Islet of Langerhans (tissue), 1 donor: ENCODE results near the gene ATG5.
"Not testable (repeated sequence)": the region's sequence is repeated elsewhere in the genome, so short reads cannot be mapped to it uniquely, and the experiment has no call there.

Experiments used
- FAIRE-seq: peaks from one replicate; lab custom pipeline; 2011; peaks lifted over from hg19 to GRCh38; lab: Jason Lieb, UNC

Gene ATG5

GRCh38 chr6:106309766-106310373, 15.7 kb downstream of the ATG5 start:
- FAIRE-seq, result peak; percentile 68

- FAIRE-seq, result no peak
These were observed 16.6 kb downstream of the ATG5 start for GRCh38 chr6:106308985-106309384.

DNA sequence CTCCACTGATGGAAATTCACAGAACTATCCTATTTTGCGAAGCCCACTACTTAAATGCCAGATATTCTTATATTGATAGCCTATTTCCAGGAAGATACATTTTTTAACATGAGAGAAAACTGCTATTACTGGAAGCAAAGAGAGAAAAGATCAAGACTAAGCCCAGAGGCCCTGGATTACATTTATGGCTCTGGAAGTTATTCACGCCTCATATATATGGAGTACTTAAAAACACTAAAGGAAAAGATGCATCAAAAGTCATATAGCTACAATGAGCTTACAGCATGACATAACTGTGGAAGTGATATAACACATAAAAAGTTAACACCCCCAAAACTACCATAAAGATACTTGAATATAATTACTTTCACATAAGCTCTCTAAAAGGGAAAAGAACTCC, 19.8 kb downstream of the ATG5 start:
- FAIRE-seq, result no peak

DNA sequence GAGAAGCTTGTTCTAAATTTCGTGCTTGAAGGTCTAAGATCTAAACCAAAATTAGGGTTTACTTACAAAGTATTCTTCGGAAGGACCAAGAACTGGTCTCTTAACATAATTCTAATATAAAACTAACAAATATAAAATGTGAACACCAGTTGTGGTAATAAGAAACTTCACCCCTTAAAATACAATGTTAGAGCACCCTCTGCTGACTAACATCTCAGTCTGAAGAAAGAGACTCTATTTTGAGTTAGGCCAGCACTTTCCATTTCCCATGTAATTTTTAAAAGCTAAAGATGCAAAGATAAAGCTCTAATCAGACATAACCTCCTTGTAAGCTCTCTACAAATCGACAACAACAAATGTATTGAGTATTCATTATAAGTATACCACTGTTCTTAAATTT, 24.6 kb downstream of the ATG5 start:
- FAIRE-seq, result peak; percentile 98

- peak; percentile 97 for FAIRE-seq
These were observed 25.4 kb downstream of the ATG5 start for GRCh38 chr6:106300020-106300780.

DNA sequence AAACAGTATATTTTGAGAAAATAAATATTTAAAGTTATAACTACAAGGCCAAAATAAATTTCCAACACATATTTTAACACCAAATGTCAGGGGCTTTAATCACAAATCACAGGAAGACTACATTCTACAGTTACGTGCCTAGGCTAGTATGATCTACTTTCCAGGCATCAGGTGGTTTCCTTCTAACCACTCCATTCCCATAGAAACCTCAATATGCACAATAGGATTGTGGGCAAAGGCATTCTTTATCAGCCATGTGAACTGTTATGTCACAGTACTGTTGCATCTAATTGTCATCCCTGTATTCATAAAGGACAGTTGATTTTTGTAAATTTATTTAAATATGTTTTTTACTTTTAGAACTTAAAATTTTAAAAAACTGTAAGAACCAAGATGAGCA, 32.4 kb downstream of the ATG5 start:
- FAIRE-seq, result no peak

DNA sequence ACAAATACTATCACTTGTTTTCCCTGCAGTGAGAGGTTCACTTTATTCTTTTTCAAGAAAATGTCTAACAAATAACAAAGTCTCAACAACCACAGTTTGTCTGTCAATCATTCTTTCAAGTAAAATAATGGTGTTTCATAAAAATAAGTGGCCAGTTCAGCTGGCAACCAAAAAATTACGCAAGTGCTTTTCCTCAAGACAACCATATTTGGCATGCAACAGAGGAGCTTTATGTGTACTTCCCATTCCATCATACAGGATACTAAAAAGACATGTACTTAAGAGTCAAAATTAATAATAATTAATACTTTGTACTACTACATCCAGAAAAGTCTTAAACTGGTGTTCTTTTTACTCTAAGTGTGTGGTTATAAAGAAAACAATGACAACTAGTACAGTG, 34.6 kb downstream of the ATG5 start:
- no peak for FAIRE-seq

- no peak for FAIRE-seq
These were observed 35.5 kb downstream of the ATG5 start for GRCh38 chr6:106290032-106290431.

DNA sequence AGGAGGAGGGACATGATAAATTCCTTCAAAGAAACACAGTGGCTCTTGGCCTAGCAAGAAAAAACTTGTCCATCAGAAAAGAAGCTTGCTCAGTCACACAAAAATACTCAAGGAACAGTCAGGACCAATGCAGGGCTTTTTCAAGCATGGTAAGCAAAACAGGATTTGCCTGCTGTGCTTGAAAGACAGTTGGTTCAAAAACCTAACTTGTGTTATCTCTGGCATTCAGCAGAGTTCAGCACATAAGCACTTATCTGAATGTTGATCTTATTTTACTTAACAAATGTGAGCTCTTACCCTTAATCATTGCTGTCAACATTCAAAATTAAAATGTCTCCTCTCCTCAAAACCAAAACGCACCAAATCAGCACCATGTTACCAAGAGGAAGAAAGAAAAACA, 38.3 kb downstream of the ATG5 start:
- no peak for FAIRE-seq

DNA sequence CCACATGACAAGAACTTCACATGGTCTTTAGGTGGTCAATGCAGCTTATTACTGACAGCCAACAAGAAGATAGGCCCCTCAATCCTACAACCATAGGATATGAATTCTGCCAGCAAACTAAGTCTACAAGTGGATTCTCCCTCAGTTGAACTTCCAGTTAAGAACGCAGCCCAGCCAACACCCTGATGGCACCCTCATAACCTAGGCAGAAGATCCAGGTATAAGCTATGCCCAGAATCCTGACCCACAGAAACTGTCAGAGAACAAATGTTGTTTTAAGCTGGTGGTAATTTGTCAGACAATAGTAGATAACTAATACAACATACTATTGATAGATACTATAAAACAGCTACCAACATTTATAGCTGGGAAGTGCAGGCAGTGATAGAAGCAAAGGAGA, 38.8 kb downstream of the ATG5 start:
- FAIRE-seq, result no peak

- FAIRE-seq, result no peak
These were observed 42.1 kb downstream of the ATG5 start for GRCh38 chr6:106283481-106283880.

- FAIRE-seq, result no peak
These were observed 43.9 kb downstream of the ATG5 start for GRCh38 chr6:106281661-106282060.

DNA sequence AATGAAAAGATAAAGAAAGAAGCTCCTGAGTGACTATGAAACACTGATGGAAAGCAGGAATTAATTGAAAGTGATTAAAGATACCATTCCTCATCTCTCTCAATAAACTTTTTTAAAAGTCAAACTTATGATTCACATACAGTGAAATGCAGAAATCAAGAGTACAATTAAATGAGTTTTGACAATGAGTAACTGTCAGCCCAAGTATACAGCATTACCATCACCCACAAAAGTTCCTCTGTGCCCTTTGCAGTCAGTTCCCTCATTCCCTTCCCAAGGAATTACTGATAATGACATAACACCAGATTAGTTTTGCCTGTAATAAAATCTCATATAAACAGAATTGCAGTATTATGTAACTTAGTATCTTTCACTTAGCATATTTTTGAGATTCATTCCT, 44.5 kb downstream of the ATG5 start:
- no peak for FAIRE-seq

DNA sequence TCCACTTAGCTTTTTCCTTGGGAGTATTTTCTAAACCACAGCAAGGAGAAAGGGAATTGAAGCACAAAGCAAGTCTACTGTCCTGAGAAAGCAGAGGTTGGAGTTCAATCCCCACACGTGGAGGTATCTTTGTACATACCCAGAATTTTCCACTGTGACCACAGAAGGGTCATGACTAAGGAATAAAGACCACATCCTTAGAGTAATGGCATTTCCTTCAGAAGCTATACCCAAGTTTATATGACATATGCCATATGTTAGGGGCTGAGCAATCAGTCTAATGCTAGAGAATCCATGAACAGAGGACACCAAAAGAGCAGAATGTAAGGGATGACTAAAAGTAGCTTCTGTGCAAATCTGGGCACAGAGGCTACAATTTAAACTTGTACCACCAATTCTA, 46.4 kb downstream of the ATG5 start:
- FAIRE-seq, result no peak

DNA sequence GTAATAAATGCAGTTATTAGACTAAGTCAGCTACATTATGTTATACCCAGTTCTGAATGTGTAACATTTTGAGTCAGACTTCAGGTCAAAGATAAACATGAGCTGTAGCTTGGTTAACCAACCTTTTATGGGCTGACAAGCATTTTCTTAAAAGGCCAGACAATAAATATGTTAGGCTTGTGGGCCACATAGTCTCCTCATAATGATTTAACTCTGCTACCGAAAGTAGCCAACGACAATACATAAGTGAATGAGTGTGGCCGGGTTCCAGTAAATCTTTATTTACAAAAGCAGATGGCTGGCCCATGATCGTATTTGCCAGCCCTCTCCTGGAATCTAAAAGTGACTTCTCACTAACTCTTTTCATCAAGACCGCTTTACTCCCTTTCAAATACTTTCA, 49.9 kb downstream of the ATG5 start:
- FAIRE-seq, result peak; percentile 30

DNA sequence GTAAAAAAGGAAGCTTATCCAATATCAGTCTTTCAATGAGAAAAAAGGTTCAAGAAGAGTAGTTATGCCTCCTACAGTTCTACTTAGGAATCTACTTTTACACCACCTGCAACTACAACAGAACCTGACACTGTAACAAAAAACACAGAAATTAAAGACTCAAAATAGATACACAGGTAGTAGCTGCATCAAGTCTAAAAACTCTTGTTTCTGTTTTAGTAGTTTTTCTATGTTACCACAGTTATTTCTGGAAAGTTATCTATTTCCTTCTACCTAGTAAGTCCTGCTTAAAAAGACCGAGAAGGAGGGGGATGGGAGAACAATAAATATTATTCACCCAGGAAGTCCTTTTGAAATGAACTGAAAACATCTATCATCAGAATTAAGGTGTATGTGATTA, 52.5 kb downstream of the ATG5 start:
- no peak for FAIRE-seq

DNA sequence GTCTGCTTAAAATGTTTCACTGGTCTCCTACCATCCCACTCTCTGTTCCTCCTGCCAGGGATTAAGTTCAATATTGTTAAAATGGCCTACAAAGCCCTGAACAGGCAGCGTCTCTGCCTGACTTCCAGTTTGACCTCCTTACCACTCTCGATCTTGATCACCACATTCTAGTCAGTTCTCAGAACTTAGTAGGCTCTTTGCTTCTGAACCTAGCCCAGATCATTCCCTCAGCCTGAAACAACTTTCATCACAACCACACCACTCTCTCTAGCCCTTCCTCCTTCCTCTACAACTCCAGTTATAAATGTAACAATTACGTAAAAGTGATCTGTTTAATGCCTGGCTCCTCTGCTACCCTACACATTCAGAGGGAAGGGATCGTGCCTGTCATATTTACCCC, 53.3 kb downstream of the ATG5 start:
- FAIRE-seq, result no peak

DNA sequence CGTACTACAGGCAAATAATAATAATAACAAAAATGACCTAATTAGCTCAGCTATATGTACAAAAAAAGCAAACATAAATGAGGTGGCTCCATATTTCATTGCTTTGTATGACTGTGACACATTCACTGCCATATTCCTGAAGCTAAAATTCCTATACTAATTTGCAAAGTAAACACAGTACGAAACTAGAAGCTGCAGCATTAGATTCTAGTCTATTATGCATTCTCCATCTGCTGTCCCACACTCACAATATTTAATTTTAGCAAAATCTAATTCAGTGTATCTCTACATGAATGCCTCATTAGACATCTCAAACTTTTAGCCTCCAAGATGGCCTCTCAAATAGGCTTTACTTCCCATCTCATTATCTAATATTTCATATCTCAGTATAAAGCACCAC, 55.1 kb downstream of the ATG5 start:
- FAIRE-seq, result no peak

- FAIRE-seq, result not testable (repeated sequence)
These were observed 56.2 kb downstream of the ATG5 start for GRCh38 chr6:106269268-106269919.

GRCh38 chr6:106268500-106268899, 57.1 kb downstream of the ATG5 start:
- FAIRE-seq, result not testable (repeated sequence)

- not testable (repeated sequence) for FAIRE-seq
These were observed 61.1 kb downstream of the ATG5 start for GRCh38 chr6:106264433-106264832.

GRCh38 chr6:106259748-106260147, 65.8 kb downstream of the ATG5 start:
- FAIRE-seq, result not testable (repeated sequence)

DNA sequence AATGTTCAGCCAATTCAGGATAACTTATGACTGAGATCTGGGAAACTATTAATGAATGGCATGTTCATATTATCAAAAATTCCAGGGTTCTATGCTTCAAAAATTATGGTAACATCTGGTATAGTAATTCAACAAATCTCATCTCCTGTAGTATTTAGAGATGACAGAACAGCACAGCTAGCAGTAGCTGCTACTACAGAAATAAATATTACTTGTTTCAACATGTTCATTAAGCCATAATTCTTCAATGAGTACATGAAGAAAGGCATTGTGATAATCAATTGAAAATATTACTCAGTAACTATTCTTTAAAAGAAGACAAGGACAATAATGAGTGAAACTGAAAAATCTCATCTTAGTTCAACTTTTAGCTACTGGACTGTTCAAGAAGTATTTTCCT, 66.8 kb downstream of the ATG5 start:
- no peak for FAIRE-seq

GRCh38 chr6:106257195-106257594, 68.4 kb downstream of the ATG5 start:
- FAIRE-seq, result no peak
